HepG2 (cell line): ENCODE measurements around the gene RAD51D.

Experiments used
- HNF4G ChIP-seq, 2 experiments: sonication (generic) in 1 of 2; formaldehyde crosslinking in 1 of 2; IDR thresholded peaks; 2 replicates each; pipeline versions ENCODE4 v1.4.0 to v1.6.1; 2011 to 2020; ENCODE audit warnings: borderline replicate concordance in 2 of 2, low read depth in 2 of 2, mild to moderate bottlenecking in 2 of 2, low read length in 1 of 2, missing genetic modification reagents in 1 of 2, moderate library complexity in 1 of 2
- SUZ12 ChIP-seq: fragments of 150-350 bp; IDR thresholded peaks from 2 replicates; pipeline ENCODE4 v1.6.1; 2014; ENCODE audit warnings: low read depth, low read length
- ZSCAN5A ChIP-seq: sonication (generic); formaldehyde crosslinking; IDR thresholded peaks from 2 replicates; pipeline ENCODE4 v1.8.0; 2022; ENCODE audit warnings: mild to moderate bottlenecking, missing genetic modification reagents, borderline replicate concordance

- TF ChIP-seq SUZ12 (no peak), ZSCAN5A (no peak), HNF4G (IDR thresholded peaks at IDR 0.05; ENCODE audit: borderline replicate concordance, low read depth, low read length) (no peak), HNF4G (CRISPR knock-in tag; IDR thresholded peaks at IDR 0.05; ENCODE audit: borderline replicate concordance, low read depth) (no peak)
These were observed 73.4 kb downstream of the RAD51D start for GRCh38 chr17:35046245-35046644.
